T-helper 17 cell (primary cell): ENCODE data around the gene LARGE1. TPM values are rescaled to one million over a fixed set of nuclear protein-coding genes. Genes with fewer than 3 reads are reported as not detected.

ENCODE experiments used
- ATAC-seq: fragments of 150-1000 bp; cut with Tn5 transposase; 2 replicates; pipeline ENCODE4 v1.10.0; 2021; ENCODE audit warnings: mild to moderate bottlenecking, moderate library complexity
- DNase-seq, 3 donors: peaks; one replicate each; pipeline versions ENCODE4 v3.0.0 to v3.0.0-alpha.2; 2020 to 2021
- H3K9me3 ChIP-seq: one replicate; pipeline ENCODE4 v1.7.0; 2013; ENCODE audit warnings: low read length, mild to moderate bottlenecking; ENCODE audit not compliant: control insufficient read depth, poor library complexity, severe bottlenecking
- H3K27ac Mint-ChIP-seq: one replicate; pipeline ENCODE4 v1.8.0; 2022; ENCODE audit warnings: mild to moderate bottlenecking, moderate library complexity, mixed read lengths
- H3K27me3 Mint-ChIP-seq: one replicate; pipeline ENCODE4 v1.8.0; 2022; ENCODE audit warnings: mixed read lengths
- H3K36me3 Mint-ChIP-seq: one replicate; pipeline ENCODE4 v1.8.0; 2022; ENCODE audit warnings: low read depth, mixed read lengths
- H3K4me1 Mint-ChIP-seq: one replicate; pipeline ENCODE4 v1.8.0; 2022; ENCODE audit warnings: mild to moderate bottlenecking, mixed read lengths
- H3K4me3 Mint-ChIP-seq: one replicate; pipeline ENCODE4 v1.8.0; 2022; ENCODE audit warnings: mild to moderate bottlenecking, moderate library complexity, mixed read lengths
- total RNA-seq, 4 donors: library from RNA in 2 of 4; stranded (reverse) in 2 of 4; gene quantifications; one replicate each; pipeline ENCODE4 v1.2.3 and lab custom pipeline; 2022 to 2026

The LARGE1 gene
- total RNA-seq, 2 donors from 2014 or later: 2.1 to 7.0 TPM

DNA sequence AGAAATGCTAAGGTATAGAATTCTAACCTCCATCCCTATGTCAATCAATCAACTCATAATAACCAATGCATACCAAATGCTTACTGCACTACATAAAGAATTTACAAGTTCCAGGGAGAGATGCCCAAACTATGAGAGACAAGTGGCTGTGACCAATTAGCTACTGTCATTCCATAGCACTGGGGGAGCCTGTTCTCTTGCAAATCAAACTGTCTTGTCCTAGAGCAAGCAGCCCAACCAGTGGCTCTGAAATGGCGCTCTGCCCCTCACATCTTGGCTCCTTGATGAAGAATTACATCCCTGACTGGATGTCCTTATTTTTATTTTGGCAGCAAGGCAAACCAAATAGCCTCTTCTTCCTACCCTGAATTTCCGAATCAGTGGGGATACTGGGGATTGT lies 589.7 kb downstream of the LARGE1 start:
- Mint-ChIP-seq H3K4me1 (no peaks in the 10 kb centered on the region), H3K36me3 (no peaks in the 10 kb centered on the region), H3K27me3 (no peaks in the 10 kb centered on the region)

DNA sequence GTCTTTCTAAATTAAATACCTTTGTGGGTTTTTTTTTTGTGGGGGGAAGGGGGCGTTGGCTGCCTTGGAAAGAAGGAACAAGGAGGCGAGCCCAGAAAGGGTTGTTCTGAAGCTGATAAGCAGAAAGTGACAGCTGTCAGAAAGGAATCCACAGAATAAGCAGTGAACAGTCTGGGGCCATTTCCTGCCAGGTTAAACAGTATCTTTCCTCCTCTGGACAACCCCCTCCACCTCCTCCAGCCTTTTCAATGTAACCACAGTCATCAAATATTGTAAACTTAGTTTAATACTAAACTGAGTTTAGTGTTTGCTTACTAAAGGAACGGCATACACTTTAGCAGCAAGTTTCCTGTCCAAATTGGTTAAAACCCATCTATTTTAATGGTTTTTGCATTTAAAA lies 590.9 kb downstream of the LARGE1 start:
- H3K4me1 Mint-ChIP-seq: no peaks in the 10 kb centered on the region
- no peaks in the 10 kb centered on the region for H3K36me3 Mint-ChIP-seq

More for the DNA sequence above, 589.7 kb downstream of the LARGE1 start:
- no peaks in the 10 kb centered on the region for H3K9me3 ChIP-seq
- Mint-ChIP-seq H3K27ac (no peak overlapping the region), H3K4me3 (no peak overlapping the region)
- DNase-seq (no peak), ATAC-seq (no peak)

DNA sequence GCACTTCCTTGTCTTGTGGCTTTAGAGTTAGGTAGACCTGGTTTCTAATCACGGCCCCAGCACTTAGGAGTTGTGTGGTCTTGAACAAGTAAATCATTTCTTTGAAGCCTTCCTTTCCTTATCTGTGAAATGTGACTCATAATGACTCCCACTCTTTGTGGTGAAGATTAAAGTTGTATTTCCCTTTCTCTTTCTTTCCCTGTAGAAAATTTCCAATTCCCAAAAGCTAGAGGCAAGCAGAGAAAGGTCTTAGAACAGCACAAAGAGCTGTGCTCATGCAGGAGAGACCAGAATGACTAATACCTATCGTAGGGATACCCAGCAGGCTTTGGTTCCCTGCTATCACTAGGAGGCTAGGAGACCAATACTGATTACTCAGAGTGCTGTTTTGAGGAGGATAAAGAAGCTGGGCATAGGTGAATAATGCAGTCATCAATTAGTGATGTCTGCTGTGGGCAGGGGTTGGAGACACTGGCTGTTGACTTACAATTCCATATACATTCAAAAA lies 591.4 kb downstream of the LARGE1 start:
- no peak for ATAC-seq
- no peak for DNase-seq
- no peaks in the 10 kb centered on the region for H3K9me3 ChIP-seq

More for the DNA sequence above, 590.9 kb downstream of the LARGE1 start:
- Mint-ChIP-seq H3K27ac (no peak overlapping the region), H3K4me3 (no peak overlapping the region), H3K27me3 (no peaks in the 10 kb centered on the region)
- H3K9me3 ChIP-seq: no peaks in the 10 kb centered on the region
- ATAC-seq (no peak), DNase-seq (no peak)

DNA sequence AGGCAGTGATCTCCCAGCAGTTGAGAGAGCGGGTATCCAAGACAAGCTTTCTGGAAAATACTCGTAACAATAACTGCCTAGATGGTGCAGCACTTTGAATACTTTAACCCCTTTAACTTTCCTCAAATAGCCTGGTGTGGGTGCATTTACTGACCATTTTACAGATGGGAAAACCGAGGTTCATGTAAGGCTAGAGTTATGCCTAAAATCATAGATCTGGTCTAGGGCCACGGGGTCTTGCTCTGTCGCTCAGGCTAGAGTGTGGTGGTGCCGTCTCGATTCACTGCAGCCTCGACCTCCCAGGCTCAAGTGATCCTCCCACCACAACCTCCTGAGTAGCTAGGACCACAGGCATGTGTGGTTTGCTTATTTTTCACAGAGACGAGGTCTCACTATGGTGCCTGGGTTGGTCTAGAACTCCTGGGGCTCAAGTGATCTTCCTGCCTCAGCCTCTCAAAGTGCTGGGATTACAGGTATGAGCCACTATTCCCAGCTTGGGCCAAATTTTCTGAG lies 592.9 kb downstream of the LARGE1 start:
- no peaks in the 10 kb centered on the region for H3K9me3 ChIP-seq
- Mint-ChIP-seq H3K4me3 (no peak overlapping the region), H3K27ac (no peak overlapping the region), H3K27me3 (no peaks in the 10 kb centered on the region), H3K36me3 (no peaks in the 10 kb centered on the region), H3K4me1 (no peaks in the 10 kb centered on the region)
- DNase-seq (no peak), ATAC-seq (no peak)

More for the DNA sequence above, 591.4 kb downstream of the LARGE1 start:
- no peak overlapping the region for H3K27ac Mint-ChIP-seq
- H3K36me3 Mint-ChIP-seq: no peaks in the 10 kb centered on the region
- H3K27me3 Mint-ChIP-seq: no peaks in the 10 kb centered on the region
- H3K4me3 Mint-ChIP-seq: no peak overlapping the region
- no peaks in the 10 kb centered on the region for H3K4me1 Mint-ChIP-seq

DNA sequence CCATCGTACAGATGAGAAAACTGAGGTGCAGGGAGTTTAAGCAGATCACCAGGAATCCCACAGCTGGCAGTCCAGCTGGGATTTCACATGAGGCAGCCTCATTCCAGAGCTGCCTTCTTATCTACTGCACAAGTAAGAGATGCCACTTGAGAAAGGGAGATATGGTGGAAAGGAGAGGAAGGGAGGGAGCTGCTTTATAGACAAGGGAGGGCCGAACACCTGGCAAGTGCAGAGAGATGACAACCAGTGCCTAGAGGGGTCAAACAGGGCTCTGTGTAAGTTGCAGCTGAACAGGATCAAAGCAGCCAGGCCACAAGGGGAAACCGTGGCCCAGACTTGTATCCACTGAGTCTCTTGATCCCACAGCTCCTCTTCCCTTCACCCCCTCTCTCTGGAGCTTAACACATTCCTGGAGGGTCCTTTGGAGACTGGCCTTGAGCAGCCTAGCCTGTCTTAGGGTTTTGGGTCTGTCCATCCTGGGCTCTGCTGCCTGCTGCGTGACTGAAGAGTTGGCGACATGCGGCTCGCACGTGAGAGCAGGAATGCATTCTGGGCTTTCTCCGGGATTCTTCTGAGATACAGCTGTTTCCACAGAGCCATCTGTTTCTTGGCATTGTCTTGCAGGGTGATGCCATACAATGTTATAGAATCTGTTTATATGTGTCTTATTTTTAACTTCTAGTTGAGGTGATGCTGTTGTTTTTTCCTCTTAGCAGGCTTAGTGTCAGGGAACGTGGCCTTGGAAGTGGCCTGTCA lies 593.6 kb downstream of the LARGE1 start:
- Mint-ChIP-seq H3K27ac (no peak overlapping the region), H3K4me1 (no peaks in the 10 kb centered on the region), H3K36me3 (no peaks in the 10 kb centered on the region), H3K4me3 (no peak overlapping the region), H3K27me3 (no peaks in the 10 kb centered on the region)
- no peaks in the 10 kb centered on the region for H3K9me3 ChIP-seq
- ATAC-seq: no peak
- DNase-seq: no peak

DNA sequence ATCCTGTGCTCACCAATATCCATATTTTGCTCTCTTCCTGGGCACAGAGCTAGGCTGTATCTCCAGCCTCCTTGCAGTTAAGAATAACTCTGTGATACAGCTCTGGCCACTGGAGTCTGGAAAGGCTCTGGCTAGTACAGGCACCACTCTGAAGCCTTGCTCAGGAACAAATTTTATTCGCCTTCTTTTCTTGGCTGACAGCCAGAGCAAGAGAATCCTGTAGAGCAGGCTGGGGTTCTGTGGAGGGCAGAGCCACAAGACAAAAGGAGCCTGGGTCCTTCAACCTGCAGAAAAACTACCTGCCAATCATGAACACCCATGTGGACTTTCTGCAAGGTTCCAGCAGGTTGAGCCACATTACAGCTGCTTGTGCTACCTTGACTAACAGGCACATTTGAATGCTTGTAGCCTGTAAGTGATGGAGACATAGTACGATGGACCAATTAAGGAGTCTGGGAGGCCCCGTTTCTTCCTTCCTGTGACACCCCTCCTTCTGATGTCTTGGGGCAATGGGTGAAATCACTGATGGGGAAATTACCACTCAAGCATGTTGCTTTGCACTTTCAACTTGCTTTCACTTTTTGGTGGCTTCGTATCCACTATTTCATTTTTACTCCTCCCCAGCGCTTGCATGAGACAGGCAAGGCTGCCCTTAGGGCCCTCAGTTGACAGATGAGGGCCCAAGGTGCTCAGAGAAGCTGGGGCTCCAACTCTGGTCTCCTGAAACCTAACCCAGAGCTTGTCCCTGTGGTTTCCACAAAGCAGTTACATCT lies 594.9 kb downstream of the LARGE1 start:
- H3K4me1 Mint-ChIP-seq: no peaks in the 10 kb centered on the region
- DNase-seq (no peak), ATAC-seq (peak; percentile 46)
- no peaks in the 10 kb centered on the region for H3K36me3 Mint-ChIP-seq
- no peaks in the 10 kb centered on the region for H3K27me3 Mint-ChIP-seq
- H3K9me3 ChIP-seq: no peaks in the 10 kb centered on the region
- H3K4me3 Mint-ChIP-seq: no peak overlapping the region
- no peak overlapping the region for H3K27ac Mint-ChIP-seq

DNA sequence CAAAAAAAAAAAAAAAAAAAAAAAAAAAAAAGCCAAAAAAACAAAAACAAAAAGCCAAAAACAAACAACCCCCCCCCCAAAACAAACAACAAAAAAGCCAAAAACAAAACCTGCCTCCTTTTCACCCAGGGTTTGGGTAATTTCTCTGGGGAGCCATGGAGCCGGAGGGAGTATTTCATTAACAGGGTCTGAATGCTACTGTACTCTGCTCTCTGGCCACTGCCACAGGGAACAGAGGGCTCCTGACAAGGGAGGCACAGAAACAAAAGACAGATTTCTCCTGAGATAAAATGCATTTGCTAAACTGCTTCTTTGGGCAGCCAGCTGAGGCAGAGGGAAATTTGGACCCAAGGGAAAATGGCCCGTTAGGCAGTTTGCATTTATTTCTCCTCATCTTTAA lies 596.0 kb downstream of the LARGE1 start:
- no peaks in the 10 kb centered on the region for H3K27me3 Mint-ChIP-seq
- ATAC-seq (no peak), DNase-seq (no peak)
- no peak overlapping the region for H3K4me3 Mint-ChIP-seq
- no peaks in the 10 kb centered on the region for H3K9me3 ChIP-seq
- H3K27ac Mint-ChIP-seq: no peak overlapping the region
- no peaks in the 10 kb centered on the region for H3K4me1 Mint-ChIP-seq
- no peaks in the 10 kb centered on the region for H3K36me3 Mint-ChIP-seq

DNA sequence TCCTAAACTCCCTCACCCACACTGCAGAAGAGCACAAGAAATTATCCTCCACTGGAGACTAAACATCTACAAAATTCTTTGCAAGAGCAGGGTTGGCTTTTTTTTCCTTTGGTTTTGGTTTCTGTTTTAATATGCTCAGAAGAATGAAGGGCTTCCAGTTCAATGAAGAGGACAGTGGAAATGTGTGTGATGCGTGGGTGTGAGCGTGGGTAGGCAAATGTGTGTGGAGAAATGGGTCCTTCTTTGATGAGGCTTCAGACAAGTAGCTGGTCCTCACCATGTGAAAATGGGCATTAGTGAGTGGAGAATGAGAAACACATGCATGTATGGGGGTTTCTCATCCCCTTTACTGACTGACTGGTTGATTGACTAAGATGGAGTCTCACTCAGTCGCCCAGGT lies 598.8 kb downstream of the LARGE1 start:
- Mint-ChIP-seq H3K27me3 (no peaks in the 10 kb centered on the region), H3K36me3 (no peaks in the 10 kb centered on the region), H3K4me1 (no peaks in the 10 kb centered on the region), H3K4me3 (no peak overlapping the region), H3K27ac (no peak overlapping the region)
- no peaks in the 10 kb centered on the region for H3K9me3 ChIP-seq
- no peak for DNase-seq
- no peak for ATAC-seq

DNA sequence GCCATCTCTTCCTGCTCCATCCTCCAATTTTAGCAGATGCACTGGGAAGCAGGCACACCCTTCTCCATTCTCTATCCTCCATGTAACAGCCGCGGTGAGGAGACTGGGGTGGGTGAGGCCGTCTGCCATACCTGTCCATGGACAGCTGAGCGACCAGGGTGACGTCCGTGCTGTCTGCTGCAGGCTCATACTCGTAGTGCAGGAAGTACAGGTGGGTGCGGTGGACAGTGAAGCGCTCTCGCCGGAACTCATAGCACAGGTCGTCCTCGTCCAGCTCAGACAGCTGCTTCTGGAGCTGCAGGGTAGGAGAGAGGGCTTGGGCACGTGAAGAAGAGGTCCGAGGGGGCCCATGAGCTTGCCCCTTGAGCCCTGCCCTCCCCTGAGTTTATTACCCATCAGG lies 604.3 kb downstream of the LARGE1 start:
- Mint-ChIP-seq H3K27me3 (no peaks in the 10 kb centered on the region), H3K4me1 (no peaks in the 10 kb centered on the region), H3K27ac (no peak overlapping the region), H3K4me3 (no peak overlapping the region), H3K36me3 (no peaks in the 10 kb centered on the region)
- no peaks in the 10 kb centered on the region for H3K9me3 ChIP-seq
- no peak for ATAC-seq
- DNase-seq: no peak

DNA sequence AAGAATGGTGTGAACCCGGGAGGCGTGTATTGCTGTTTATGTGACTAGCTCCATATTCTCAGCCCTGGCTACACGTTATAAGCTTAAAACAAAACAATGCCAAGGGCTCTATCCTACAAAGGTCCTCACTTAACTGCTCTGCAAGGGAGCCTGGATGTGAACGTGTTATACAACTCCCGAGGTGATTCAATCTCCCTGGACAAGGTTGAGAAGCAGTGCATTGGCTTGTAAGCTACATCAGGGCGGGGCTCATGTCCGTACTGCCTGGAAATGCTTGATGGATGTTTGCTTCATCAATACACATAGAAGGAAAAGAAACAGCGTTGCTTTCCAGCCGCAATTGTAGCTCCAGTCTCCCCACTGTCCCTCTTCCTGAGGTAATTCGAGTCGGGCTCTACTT lies 605.2 kb downstream of the LARGE1 start:
- DNase-seq (no peak), ATAC-seq (no peak)
- H3K36me3 Mint-ChIP-seq: no peaks in the 10 kb centered on the region

DNA sequence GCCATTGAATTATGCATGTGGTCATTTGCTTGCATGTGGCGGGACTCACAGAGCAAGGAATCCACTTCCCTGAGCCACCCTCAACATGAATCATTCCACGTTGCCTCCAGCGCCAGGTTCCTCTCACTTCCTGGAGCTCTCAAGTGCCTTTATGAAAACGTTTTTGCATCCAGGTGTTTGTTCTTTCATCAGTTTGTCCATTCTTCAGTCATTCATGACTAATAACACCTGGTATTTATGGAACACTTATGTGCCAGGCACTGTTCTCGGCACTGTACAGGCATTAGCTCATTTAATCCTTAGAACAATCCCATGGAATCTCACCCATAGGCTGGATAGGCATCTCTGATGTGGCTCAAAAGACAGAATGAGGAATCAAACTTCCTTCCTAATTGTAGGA lies 606.0 kb downstream of the LARGE1 start:
- Mint-ChIP-seq H3K4me1 (no peaks in the 10 kb centered on the region), H3K4me3 (no peak overlapping the region), H3K36me3 (no peaks in the 10 kb centered on the region), H3K27ac (no peak overlapping the region), H3K27me3 (no peaks in the 10 kb centered on the region)
- ATAC-seq: no peak
- no peak for DNase-seq
- H3K9me3 ChIP-seq: no peaks in the 10 kb centered on the region

More for the DNA sequence above, 605.2 kb downstream of the LARGE1 start:
- H3K4me3 Mint-ChIP-seq: no peak overlapping the region
- H3K27ac Mint-ChIP-seq: no peak overlapping the region
- H3K9me3 ChIP-seq: no peaks in the 10 kb centered on the region
- H3K27me3 Mint-ChIP-seq: no peaks in the 10 kb centered on the region
- H3K4me1 Mint-ChIP-seq: no peaks in the 10 kb centered on the region

DNA sequence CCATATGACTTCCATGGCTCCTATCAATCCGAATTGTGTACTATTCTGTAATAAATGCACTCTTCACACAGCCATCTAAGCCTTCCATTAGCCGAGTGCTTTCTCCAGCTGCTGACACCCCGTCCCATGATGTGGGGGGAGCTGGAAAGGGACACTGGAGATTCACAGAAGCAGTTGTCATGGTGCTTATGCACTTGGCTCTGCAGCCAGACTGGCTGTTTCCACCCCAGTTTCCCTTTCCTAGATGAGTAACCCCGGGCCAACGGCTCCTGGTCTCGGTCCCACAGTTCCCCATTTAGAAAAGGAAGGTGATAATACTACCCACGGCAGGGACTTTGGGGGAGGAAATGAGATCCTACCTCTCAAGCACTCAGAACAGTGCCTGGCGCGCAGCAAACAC lies 617.2 kb downstream of the LARGE1 start:
- Mint-ChIP-seq H3K27ac (no peak overlapping the region), H3K36me3 (no peaks in the 10 kb centered on the region), H3K4me1 (no peaks in the 10 kb centered on the region), H3K4me3 (no peak overlapping the region), H3K27me3 (peaks cover 10% of the 10 kb centered on the region)
- DNase-seq: no peak
- no peak for ATAC-seq
- H3K9me3 ChIP-seq: no peaks in the 10 kb centered on the region

DNA sequence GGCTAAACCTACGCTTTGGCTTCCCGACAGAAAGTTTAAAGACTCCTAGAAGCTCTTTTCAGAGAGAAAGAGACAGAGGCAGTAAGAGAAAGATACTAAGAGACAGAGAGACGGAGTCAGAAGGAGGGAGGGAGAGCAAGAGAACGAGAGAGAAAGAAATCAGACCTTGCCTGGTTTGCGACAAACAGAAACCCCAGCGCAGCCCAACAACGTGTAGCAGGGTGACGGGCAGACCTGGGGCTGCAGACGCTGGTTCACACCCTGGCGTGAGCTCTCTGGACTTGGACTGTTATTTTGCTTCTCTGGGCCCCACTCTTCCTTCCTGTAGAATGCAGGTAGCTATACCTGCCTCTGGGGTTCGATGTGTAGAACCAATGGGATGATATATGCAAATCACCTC lies 617.7 kb downstream of the LARGE1 start:
- H3K9me3 ChIP-seq: no peaks in the 10 kb centered on the region
- H3K27ac Mint-ChIP-seq: no peak overlapping the region
- ATAC-seq (no peak), DNase-seq (no peak)
- H3K27me3 Mint-ChIP-seq: peaks cover 10% of the 10 kb centered on the region
- no peaks in the 10 kb centered on the region for H3K36me3 Mint-ChIP-seq
- no peaks in the 10 kb centered on the region for H3K4me1 Mint-ChIP-seq
- no peak overlapping the region for H3K4me3 Mint-ChIP-seq
